Motor neuron (in vitro differentiated cells): ENCODE measurements around the gene PANX1. TPM values are rescaled to one million over a fixed set of nuclear protein-coding genes. Genes with fewer than 3 reads are reported as not detected.

Experiments
- ATAC-seq, 8 experiments: fragments of 200-7000 bp; cut with Tn5 transposase; replicated peaks in 6 of 8; 2 replicates each; pipeline ENCODE4 v1.8.0; 2021; ENCODE audit warnings: mild to moderate bottlenecking in 8 of 8, moderate library complexity in 8 of 8
- H3K27ac ChIP-seq, 2 donors: fragments of 250-450 bp; sonication (Bioruptor Pico); 2 replicates each; pipeline ENCODE4 v1.9.0; 2021; ENCODE audit warnings: antibody characterized with exemption in 2 of 2, mild to moderate bottlenecking in 2 of 2, moderate library complexity in 1 of 2
- H3K4me1 ChIP-seq, 2 donors: fragments of 250-450 bp; sonication (Bioruptor Pico); replicated peaks in 1 of 2; 2 replicates each; pipeline ENCODE4 v1.6.1; 2021; ENCODE audit warnings: antibody characterized with exemption in 2 of 2, mild to moderate bottlenecking in 2 of 2, moderate library complexity in 1 of 2
- H3K4me3 ChIP-seq, 5 donors: fragments of 250-450 bp; sonication (Bioruptor Pico); 2 replicates each; pipeline ENCODE4 v1.9.0; 2021; ENCODE audit warnings: antibody characterized with exemption in 5 of 5, mild to moderate bottlenecking in 5 of 5, moderate library complexity in 4 of 5
- WGBS, 10 experiments: fragments of 450-650 bp; shearing (Covaris generic); methylation state at CpG; one replicate each; pipeline ENCODE4 v1.0.0; 2022; 5-methylcytosine and 5-hydroxymethylcytosine counted together
- in situ Hi-C, 9 experiments: fragments of 400-800 bp; cut with MboI; loops; one replicate each; pipeline ENCODE4 v1.15.0; 2021; ENCODE audit warnings: low sequenced_read_pairs in 9 of 9, low pct_unique_long_range_greater_than_20kb in 2 of 9; ENCODE audit not compliant: unreplicated experiment in 9 of 9
- total RNA-seq, 8 experiments: library from RNA; unstranded; fragments of 300-600 nt; gene quantifications; 2 replicates each; pipeline versions ENCODE4 v1.2.3 to v1.2.4, GENCODE V29; 2022

The PANX1 gene
- total RNA-seq, 8 experiments from 2014 or later = 15.0 to 49.8 (median 28.3) TPM

DNA sequence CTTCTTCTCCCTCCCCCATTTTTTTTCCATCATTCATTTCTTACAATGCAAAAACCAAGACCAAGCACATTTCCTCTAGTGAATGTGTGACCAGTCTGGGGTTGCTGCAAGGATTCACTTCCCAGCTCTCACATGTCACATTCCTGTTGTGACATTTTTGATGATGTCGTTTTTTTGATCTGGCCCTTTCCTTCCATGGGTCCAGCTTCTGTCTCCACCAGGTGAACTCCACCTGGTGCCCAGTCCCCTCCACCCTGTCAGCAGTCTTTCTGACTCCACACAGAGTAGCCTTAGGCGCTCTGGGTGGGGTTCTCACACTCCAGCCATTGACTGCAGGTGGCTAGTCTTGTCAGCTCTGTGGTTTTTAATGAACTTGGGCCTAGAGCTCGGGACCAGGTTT lies 15.6 kb downstream of the PANX1 start:
- in situ Hi-C loops = loop anchor here in 1 of 9 experiments (25.0 kb wide), 1 partner anchor 232 kb away; no protein-coding TSS in a partner anchor
- 71 to 100% (median 100%) methylated on average over 1 to 2 of the region's 3 CpGs; no CpG with 5 or more reads in 5 of the 10 experiments for WGBS, 10 experiments
- Histone ChIP-seq H3K4me3 (no peak overlapping the region), H3K27ac (no peak overlapping the region), H3K4me1 (peaks cover 18 to 29% of the 10 kb centered on the region in 2 donors)
- ATAC-seq = peak in 3 of 8 experiments; percentile 39 to 62 (median 61)

DNA sequence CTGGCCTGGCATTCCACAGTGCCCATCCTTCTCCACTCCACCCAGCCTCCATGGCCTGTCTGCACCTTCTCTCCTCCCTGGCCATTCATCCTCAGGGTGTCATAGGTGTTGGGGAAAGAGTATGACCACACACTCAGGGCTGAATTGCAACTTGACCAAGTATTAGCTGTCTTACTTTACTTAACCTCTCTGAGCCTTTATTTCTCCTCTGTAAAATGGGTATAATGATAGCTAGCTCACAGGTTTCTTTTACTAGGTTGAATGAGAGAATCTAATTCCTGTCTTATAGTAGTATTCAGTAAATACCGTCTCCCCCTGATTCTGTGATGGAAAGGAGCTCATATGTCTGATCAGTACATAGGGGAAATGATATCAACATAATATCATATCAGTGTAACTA lies 16.0 kb downstream of the PANX1 start:
- 60 to 100% (median 100%) methylated on average over 1 of the region's 1 CpG; no CpG with 5 or more reads in 5 of the 10 experiments for WGBS, 10 experiments
- Histone ChIP-seq H3K4me3 (no peak overlapping the region), H3K4me1 (peaks cover 15 to 25% of the 10 kb centered on the region in 2 donors), H3K27ac (no peak overlapping the region)
- no peak for ATAC-seq
- in situ Hi-C loops = loop anchor here in 1 of 9 experiments (25.0 kb wide), 1 partner anchor 232 kb away; no protein-coding TSS in a partner anchor

DNA sequence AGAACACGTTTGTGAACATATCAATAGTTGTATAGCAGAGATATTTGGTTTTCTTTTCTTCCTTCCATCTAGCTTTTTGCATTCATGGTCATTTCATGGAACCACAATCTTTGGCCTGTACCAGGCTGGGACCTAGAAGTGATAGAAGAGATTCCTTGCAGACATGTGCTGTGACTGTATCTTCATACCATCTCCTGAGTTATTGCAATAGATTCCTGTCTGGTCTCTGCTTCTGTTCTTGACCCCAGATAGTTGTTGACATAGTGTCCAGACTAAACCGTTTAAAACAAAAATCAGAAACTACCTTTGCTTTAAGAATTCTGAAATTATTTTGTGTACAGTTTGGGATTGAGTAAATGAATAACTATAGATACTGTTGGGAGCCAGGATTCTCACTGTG lies 16.8 kb downstream of the PANX1 start:
- no peak for ATAC-seq
- peaks cover 9 to 17% of the 10 kb centered on the region in 2 donors for H3K4me1 ChIP-seq
- in situ Hi-C loops = loop anchor here in 1 of 9 experiments (25.0 kb wide), 1 partner anchor 233 kb away; no protein-coding TSS in a partner anchor
- 58 to 100% (median 78%) methylated on average over 1 to 2 of the region's 2 CpGs; no CpG with 5 or more reads in 1 of the 10 experiments for WGBS, 10 experiments
- H3K27ac ChIP-seq = no peak overlapping the region
- no peak overlapping the region for H3K4me3 ChIP-seq

DNA sequence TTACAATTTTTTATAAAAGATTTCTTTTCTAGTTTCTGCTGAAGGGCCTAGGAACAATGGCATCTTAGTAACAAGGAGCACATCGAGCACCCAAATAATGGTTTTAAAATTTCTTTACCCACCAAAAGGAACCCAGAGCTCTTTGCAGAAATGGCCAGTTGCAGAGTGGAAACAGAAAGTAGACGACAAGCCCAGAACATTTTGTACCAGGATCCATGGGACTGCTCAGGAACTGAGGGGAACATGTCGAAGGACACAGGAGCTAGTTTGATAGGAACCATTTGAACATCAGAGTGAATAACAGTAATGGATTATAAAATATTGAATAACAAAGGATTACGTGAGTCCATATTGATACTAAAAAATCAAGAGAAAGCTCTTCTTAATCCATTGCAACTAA lies 17.3 kb downstream of the PANX1 start:
- Histone ChIP-seq H3K27ac (no peak overlapping the region), H3K4me3 (no peak overlapping the region), H3K4me1 (peaks cover 9 to 16% of the 10 kb centered on the region in 2 donors)
- in situ Hi-C loops = loop anchor here in 1 of 9 experiments (25.0 kb wide), 1 partner anchor 234 kb away; no protein-coding TSS in a partner anchor
- WGBS, 10 experiments = 74 to 100% (median 93%) methylated on average over 1 to 4 of the region's 4 CpGs
- ATAC-seq = no peak

DNA sequence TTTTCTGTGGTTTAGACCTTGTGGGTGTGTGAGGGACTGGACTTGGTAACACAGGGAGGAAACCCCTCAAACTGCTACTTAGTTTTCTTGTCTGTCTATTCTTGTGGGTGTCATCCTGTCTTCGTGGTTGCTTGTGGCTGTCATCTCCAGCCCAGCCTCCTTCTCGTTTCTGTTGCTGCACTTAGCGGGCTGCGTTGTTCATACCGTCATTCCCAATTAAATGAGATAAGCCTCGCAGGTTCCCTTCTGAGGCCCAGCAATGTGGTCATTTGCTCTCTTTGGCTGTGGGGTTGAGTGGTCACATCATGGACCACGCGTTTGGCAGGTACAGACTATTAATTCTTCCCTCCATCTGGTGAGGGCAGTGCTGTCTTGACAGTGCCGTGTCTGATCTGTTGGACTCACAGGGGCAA lies 18.8 kb downstream of the PANX1 start:
- 57 to 100% (median 86%) methylated on average over 1 to 8 of the region's 9 CpGs; no CpG with 5 or more reads in 1 of the 10 experiments for WGBS, 10 experiments
- in situ Hi-C loops = loop anchor here in 1 of 9 experiments (25.0 kb wide), 1 partner anchor 235 kb away; no protein-coding TSS in a partner anchor

DNA sequence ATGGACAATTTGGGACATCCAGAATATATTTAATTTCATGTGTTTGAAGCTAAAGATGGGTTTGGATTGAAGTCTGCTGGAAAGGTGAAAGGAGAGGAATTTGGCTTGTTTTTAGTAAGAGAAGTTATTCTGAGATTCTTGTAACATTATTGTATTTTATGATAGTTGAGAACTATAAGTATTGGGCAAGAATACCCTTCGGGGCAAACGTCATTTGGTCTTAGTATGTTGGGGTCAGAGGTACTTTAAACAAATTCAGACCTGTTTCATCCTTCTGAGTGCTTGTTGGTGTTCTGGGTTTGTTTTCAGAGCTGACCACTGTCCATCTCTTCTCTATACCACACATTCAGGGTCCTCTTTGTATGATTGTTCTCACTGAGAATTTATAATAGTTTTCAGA lies 19.5 kb downstream of the PANX1 start:
- H3K4me3 ChIP-seq = no peak overlapping the region
- peaks cover 3 to 11% of the 10 kb centered on the region in 2 donors for H3K4me1 ChIP-seq
- in situ Hi-C loops = loop anchor here in 1 of 9 experiments (25.0 kb wide), 1 partner anchor 236 kb away; no protein-coding TSS in a partner anchor
- no peak for ATAC-seq
- H3K27ac ChIP-seq = no peak overlapping the region
- WGBS, 10 experiments = 83 to 100% (median 94%) methylated on average over 1 to 2 of the region's 2 CpGs; no CpG with 5 or more reads in 3 of the 10 experiments

More for the DNA sequence above, 18.8 kb downstream of the PANX1 start:
- no peak overlapping the region for H3K4me3 ChIP-seq
- H3K27ac ChIP-seq = no peak overlapping the region
- H3K4me1 ChIP-seq = peaks cover 6 to 11% of the 10 kb centered on the region in 2 donors
- no peak for ATAC-seq

DNA sequence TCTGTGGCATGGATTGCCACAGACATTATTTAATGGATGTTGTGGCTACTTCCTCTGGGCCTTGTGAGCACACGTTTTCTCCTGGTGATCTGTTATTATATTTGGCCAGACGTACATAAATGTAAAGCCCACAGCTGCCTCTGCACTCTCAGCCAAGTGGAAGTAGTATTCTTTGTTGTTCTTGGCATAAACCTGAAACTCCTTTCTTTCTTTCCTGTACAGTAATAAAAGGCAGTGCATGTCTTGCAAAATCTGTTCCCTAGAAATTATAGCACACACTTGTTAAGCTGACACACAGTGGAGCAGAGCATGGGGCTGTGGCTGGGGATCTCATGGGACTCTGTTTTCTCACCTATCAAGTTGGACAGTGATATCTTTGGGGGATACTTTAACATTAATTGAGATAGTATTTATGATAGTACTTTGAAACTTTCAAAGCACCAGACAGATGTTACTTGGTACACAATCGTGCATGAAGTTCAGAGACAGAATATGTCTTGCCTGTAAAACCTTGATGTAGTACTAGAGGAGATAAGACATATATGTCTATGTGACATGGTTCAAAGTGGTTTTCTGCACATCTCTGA lies 20.9 kb downstream of the PANX1 start:
- no peak overlapping the region for H3K4me3 ChIP-seq
- H3K4me1 ChIP-seq = peaks cover 3 to 11% of the 10 kb centered on the region in 2 donors
- no peak overlapping the region for H3K27ac ChIP-seq
- 26 to 100% (median 91%) methylated on average over 1 to 3 of the region's 3 CpGs; no CpG with 5 or more reads in 2 of the 10 experiments for WGBS, 10 experiments
- peak in 1 of 8 experiments; percentile 18 for ATAC-seq
- in situ Hi-C loops = loop anchor here in 1 of 9 experiments (25.0 kb wide), 1 partner anchor 237 kb away; no protein-coding TSS in a partner anchor

DNA sequence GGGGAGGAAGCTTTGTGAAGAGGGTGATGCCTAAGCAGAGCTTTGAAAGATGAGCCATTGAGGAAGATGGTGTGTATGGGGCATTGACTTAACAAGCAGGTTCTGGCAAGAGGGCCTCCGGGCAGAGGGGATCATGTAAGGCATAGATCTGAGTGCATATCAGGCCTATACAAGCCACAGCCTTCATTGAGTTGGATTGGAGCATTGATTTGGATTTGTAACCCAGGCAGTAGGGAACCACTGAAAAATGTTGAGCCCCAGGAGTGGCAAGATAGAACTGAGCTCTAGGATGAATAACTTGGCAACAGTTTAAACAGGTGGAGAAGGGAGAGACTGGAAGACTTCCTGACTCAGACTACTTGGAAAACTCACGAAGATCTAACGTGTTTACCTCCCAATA lies 21.4 kb downstream of the PANX1 start:
- no peak for ATAC-seq
- Histone ChIP-seq H3K27ac (no peak overlapping the region), H3K4me1 (peaks cover 3 to 11% of the 10 kb centered on the region in 2 donors), H3K4me3 (no peak overlapping the region)
- in situ Hi-C loops = no loop called here
- 90 to 100% (median 100%) methylated on average over 2 of the region's 3 CpGs; no CpG with 5 or more reads in 6 of the 10 experiments for WGBS, 10 experiments

DNA sequence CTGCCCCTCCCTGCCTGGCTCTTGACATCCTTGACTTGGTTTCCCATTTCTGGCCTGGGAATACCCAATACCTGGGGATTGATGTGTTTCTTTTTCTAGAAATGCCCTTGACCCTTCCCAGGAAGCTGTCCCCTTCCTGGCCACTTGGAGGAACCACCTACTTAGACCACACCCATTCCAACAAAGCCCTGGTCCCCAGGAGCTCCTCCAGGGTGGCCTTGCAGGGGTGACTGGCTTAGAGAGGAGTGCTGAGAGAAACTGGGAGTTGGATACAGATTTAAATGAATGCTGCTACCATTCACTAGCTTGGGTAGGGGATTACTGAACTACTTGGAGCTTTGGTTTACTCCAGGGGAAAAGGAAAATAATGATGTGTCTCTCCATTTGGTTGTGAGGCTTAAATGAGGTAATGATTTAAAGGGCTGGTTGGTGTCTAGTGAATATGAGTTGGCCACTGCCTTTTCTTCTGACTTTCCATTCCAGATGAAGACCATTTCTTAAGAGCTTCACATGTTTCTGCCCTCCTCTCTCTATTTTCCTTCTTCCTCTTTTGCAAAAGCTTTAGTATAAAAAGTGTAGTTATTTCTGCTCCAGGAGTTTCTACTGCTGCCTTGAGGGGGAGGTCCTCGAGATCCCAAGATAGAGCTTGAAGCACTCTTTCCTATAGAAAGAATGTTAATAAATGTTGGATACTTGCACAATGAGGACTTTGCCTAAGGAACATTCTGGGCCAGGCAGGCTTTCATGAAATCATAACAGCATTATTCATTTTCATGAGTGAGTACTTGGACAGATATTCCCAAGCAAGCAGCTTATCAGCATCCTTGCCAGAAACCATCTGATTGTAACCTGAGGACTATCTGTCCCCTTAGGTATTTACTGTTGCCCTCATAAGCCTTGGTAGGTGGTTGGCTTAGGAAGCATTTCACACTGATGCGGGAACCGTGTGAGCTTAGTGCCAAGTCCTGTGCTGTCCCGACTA lies 22.4 kb downstream of the PANX1 start:
- ATAC-seq = no peak
- 67 to 97% (median 86%) methylated on average over 1 to 4 of the region's 4 CpGs; no CpG with 5 or more reads in 2 of the 10 experiments for whole genome bisulfite sequencing, 10 experiments
- in situ Hi-C loops = no loop called here
- Histone ChIP-seq H3K27ac (no peak overlapping the region), H3K4me1 (peaks cover 3 to 11% of the 10 kb centered on the region in 2 donors), H3K4me3 (no peak overlapping the region)

DNA sequence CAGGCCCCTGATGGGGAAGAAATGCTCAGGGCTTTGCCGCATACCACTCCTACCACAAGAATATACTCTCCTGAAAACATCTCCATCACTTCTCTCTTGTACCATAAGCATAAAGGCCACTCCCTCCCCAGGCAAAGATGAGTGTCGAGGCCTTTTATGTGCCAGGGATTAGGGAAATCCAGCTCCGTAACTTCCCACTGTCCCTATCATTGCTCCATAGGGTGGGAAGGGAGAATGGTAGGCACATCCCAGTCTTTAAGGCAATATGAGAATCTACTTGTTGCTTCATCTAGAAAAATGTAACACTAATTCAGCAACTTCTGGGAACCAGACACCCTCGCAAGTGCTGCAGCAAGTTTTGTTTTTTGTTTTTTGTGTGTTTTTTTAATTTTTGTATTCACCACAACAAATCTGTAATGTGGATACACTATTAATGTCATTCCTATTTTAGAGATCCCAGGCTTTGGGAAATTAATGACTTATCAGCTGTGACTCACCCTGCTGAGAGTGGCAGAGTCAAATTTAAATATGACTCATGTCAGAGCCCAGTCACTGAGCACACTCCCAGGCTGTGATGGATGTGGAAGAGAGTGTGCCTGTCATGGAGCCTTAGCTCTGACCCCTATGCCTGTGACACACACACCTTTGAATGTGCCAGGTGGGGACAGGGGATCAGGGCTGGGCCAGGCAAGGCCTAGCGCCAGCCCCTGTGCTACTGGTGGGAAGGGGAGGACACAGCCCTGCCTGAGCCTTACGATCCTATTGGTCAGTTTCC lies 23.4 kb downstream of the PANX1 start:
- in situ Hi-C loops = no loop called here
- 0 to 100% (median 82%) methylated on average over 1 to 5 of the region's 6 CpGs; no CpG with 5 or more reads in 2 of the 10 experiments for WGBS, 10 experiments
- H3K27ac ChIP-seq = peak overlapping the region in 1 of 2 donors; percentile 82
- no peak overlapping the region for H3K4me3 ChIP-seq
- peak; percentile 91 to 100 (median 100) for ATAC-seq
- peaks cover 3 to 11% of the 10 kb centered on the region in 2 donors for H3K4me1 ChIP-seq

DNA sequence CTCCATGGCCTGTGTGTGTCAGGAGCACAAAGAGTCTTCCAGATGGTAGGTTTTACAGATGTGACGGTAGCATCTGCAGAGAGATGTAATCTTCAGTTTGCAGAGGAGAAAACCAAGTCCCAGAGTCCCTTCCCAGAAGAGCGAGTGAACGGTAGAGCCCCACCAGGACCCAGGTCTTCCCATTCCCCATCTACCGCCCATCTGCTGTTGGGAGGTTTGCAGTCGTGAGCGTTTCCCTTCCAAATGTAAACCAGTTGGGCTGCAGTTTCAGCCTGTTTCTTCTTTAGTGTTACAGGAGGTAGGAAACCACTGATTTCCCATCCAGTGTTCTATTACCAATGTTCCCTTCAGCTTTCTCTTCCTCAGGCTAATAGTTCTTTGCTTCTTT lies 24.0 kb downstream of the PANX1 start:
- WGBS, 10 experiments = 0 to 100% (median 86%) methylated on average over 1 to 3 of the region's 6 CpGs; no CpG with 5 or more reads in 2 of the 10 experiments
- H3K4me1 ChIP-seq = peaks cover 3 to 11% of the 10 kb centered on the region in 2 donors
- no peak overlapping the region for H3K4me3 ChIP-seq
- ATAC-seq = no peak
- in situ Hi-C loops = no loop called here
- H3K27ac ChIP-seq = peak overlapping the region in 1 of 2 donors; percentile 82

DNA sequence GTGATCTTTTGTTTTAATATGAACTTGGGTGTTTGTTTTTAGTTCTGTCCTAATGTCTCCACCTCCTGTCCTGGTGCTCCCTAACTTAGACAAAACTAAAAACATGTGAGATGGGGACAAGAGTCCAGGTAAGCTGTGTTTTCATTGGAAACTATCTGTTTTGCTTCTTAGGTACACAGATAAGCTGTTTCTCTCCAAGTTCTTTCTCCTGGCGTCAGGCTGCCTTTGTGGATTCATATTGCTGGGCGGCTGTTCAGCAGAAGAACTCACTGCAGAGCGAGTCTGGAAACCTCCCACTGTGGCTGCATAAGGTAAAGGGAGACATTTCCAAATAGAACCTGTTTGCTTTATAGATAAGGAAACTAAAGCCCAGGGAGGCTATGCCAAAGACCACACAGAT lies 24.7 kb downstream of the PANX1 start:
- no peak for ATAC-seq
- no peak overlapping the region for H3K27ac ChIP-seq
- no peak overlapping the region for H3K4me3 ChIP-seq
- WGBS, 10 experiments = 91 to 100% (median 100%) methylated on average over 1 to 3 of the region's 3 CpGs; no CpG with 5 or more reads in 2 of the 10 experiments
- in situ Hi-C loops = no loop called here
- H3K4me1 ChIP-seq = peaks cover 3 to 11% of the 10 kb centered on the region in 2 donors
